SK-N-SH treated with all-trans-retinoic acid at 6 μM for 48 hours (cell line): Measurements from ENCODE around the gene ATP5F1B.

Source experiments
- ATAC-seq: fragments of 200-7000 bp; cut with Tn5 transposase; 3 replicates; pipeline ENCODE4 v1.9.1; 2020; ENCODE audit warnings: mild to moderate bottlenecking, moderate library complexity
- BACH2 ChIP-seq: fragments of 250-450 bp; sonication (Bioruptor Pico); IDR thresholded peaks from 2 replicates; pipeline ENCODE4 v1.9.0; 2021; ENCODE audit warnings: mild to moderate bottlenecking, borderline replicate concordance
- CSDC2 ChIP-seq: fragments of 250-450 bp; sonication (Bioruptor Pico); IDR thresholded peaks from 2 replicates; pipeline ENCODE4 v1.5.0; 2020; ENCODE audit warnings: mild to moderate bottlenecking, moderate library complexity
- ESRRG ChIP-seq: fragments of 250-450 bp; sonication (Bioruptor Pico); IDR thresholded peaks from 2 replicates; pipeline ENCODE4 v1.6.1; 2021; ENCODE audit warnings: mild to moderate bottlenecking
- GLIS3 ChIP-seq: fragments of 250-450 bp; sonication (Bioruptor Pico); IDR thresholded peaks from 2 replicates; pipeline ENCODE4 v1.5.0; 2020; ENCODE audit warnings: mild to moderate bottlenecking, moderate library complexity
- ISL1 ChIP-seq: fragments of 250-450 bp; sonication (Bioruptor Pico); IDR thresholded peaks from 2 replicates; pipeline ENCODE4 v2.1.2; 2022; ENCODE audit warnings: mild to moderate bottlenecking, moderate library complexity
- OSR1 ChIP-seq: fragments of 250-450 bp; sonication (Bioruptor Pico); IDR thresholded peaks from 2 replicates; pipeline ENCODE4 v1.8.0; 2022; ENCODE audit warnings: moderate library complexity, mild to moderate bottlenecking, inconsistent platforms
- PATZ1 ChIP-seq: fragments of 250-450 bp; sonication (Bioruptor Pico); IDR thresholded peaks from 2 replicates; pipeline ENCODE4 v1.8.0; 2020; ENCODE audit warnings: mild to moderate bottlenecking, moderate library complexity, borderline replicate concordance
- PPARA ChIP-seq: fragments of 250-450 bp; sonication (Bioruptor Pico); IDR thresholded peaks from 2 replicates; pipeline ENCODE4 v1.5.0; 2020; ENCODE audit warnings: mild to moderate bottlenecking, borderline replicate concordance
- RARB ChIP-seq: fragments of 250-450 bp; sonication (Bioruptor Pico); IDR thresholded peaks from 2 replicates; pipeline ENCODE4 v1.8.0; 2021; ENCODE audit warnings: mild to moderate bottlenecking, moderate library complexity
- TCF4 ChIP-seq: fragments of 250-450 bp; sonication (Bioruptor Pico); IDR thresholded peaks from 2 replicates; pipeline ENCODE4 v1.8.0; 2021; ENCODE audit warnings: mild to moderate bottlenecking, moderate library complexity, borderline replicate concordance
- TOX ChIP-seq: fragments of 250-450 bp; sonication (Bioruptor Pico); IDR thresholded peaks from 2 replicates; pipeline ENCODE4 v1.8.0; 2021; ENCODE audit warnings: mild to moderate bottlenecking, moderate library complexity, borderline replicate concordance
- ZC3H10 ChIP-seq: fragments of 250-450 bp; sonication (Bioruptor Pico); IDR thresholded peaks from 2 replicates; pipeline ENCODE4 v1.5.1; 2021; ENCODE audit warnings: mild to moderate bottlenecking, moderate library complexity
- ZFP3 ChIP-seq: fragments of 250-450 bp; sonication (Bioruptor Pico); IDR thresholded peaks from 2 replicates; pipeline ENCODE4 v1.5.0; 2020; ENCODE audit warnings: mild to moderate bottlenecking, moderate library complexity
- ZFP30 ChIP-seq: fragments of 450-650 bp; formaldehyde crosslinking; IDR thresholded peaks from 2 replicates; pipeline ENCODE4 v1.5.0; 2022; ENCODE audit warnings: mild to moderate bottlenecking, moderate library complexity
- ZNF8 ChIP-seq: fragments of 450-650 bp; formaldehyde crosslinking; IDR thresholded peaks from 2 replicates; pipeline ENCODE4 v1.5.0; 2020; ENCODE audit warnings: mild to moderate bottlenecking, moderate library complexity
- TF ChIP-seq, protein P1 (sequence below): fragments of 250-450 bp; sonication (Bioruptor Pico); IDR thresholded peaks from 2 replicates; pipeline ENCODE4 v1.8.0; 2021; ENCODE audit warnings: low read depth, mild to moderate bottlenecking, moderate library complexity, borderline replicate concordance
- TF ChIP-seq, protein P2 (sequence below): fragments of 250-450 bp; sonication (Bioruptor Pico); IDR thresholded peaks from 2 replicates; pipeline ENCODE4 v1.5.0; 2020; ENCODE audit warnings: mild to moderate bottlenecking, moderate library complexity
- TF ChIP-seq, protein P3 (sequence below): fragments of 250-450 bp; sonication (Bioruptor Pico); IDR thresholded peaks from 2 replicates; pipeline ENCODE4 v1.5.1; 2020; ENCODE audit warnings: low read depth, mild to moderate bottlenecking, moderate library complexity

ATP5F1B gene

DNA sequence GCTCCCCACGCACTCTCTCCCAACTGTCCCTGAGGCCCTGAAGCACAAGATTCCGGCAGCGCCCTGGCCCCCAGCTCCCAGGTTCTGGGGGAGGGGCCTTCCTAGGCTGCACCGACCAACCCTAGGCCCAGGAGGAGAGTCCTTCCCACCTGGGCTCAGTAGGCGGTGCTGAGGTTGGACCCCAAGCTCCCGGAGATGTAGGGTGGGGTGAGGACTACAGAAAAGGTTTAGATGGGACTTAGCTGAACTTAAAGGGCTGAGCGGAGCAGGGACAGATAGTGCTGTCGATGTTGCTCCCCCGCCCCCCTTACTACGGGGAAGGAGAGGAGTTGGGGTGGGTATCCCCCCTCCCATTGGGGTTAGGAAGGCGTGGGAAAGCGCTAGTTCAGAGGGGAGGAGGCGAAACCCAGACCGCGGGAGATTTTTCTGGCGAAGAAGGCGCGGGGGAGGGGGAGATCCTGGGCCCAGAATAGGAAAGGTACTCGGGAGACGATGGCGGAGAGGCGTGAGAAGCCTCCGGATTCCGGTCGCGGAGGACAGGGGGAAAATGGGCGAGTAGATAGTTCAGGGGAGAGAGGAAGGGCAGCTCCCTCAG lies 11.4 kb downstream of the ATP5F1B start:
- TF ChIP-seq PATZ1 (CRISPR knock-in tag) (no peak), ZC3H10 (no peak), ESRRG (CRISPR knock-in tag) (no peak), BACH2 (CRISPR knock-in tag) (no peak), ZFP3 (CRISPR knock-in tag) (no peak), CSDC2 (CRISPR knock-in tag) (no peak), ZFP30 (CRISPR knock-in tag) (no peak), GLIS3 (CRISPR knock-in tag) (no peak)
- TF ChIP-seq, protein P1, sequence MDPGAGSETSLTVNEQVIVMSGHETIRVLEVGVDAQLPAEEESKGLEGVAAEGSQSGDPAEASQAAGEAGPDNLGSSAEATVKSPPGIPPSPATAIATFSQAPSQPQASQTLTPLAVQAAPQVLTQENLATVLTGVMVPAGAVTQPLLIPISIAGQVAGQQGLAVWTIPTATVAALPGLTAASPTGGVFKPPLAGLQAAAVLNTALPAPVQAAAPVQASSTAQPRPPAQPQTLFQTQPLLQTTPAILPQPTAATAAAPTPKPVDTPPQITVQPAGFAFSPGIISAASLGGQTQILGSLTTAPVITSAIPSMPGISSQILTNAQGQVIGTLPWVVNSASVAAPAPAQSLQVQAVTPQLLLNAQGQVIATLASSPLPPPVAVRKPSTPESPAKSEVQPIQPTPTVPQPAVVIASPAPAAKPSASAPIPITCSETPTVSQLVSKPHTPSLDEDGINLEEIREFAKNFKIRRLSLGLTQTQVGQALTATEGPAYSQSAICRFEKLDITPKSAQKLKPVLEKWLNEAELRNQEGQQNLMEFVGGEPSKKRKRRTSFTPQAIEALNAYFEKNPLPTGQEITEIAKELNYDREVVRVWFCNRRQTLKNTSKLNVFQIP (CRISPR knock-in tag), result no peak
- TF ChIP-seq, all 23 proteins: peak for 0
- ATAC-seq, result no peak

- no peak for TF ChIP-seq ESRRG (CRISPR knock-in tag)
- TF ChIP-seq TCF4, result no peak
- TF ChIP-seq, protein P1 (CRISPR knock-in tag), result no peak
- no peak for TF ChIP-seq ZFP30 (CRISPR knock-in tag)
- TF ChIP-seq, protein P2, sequence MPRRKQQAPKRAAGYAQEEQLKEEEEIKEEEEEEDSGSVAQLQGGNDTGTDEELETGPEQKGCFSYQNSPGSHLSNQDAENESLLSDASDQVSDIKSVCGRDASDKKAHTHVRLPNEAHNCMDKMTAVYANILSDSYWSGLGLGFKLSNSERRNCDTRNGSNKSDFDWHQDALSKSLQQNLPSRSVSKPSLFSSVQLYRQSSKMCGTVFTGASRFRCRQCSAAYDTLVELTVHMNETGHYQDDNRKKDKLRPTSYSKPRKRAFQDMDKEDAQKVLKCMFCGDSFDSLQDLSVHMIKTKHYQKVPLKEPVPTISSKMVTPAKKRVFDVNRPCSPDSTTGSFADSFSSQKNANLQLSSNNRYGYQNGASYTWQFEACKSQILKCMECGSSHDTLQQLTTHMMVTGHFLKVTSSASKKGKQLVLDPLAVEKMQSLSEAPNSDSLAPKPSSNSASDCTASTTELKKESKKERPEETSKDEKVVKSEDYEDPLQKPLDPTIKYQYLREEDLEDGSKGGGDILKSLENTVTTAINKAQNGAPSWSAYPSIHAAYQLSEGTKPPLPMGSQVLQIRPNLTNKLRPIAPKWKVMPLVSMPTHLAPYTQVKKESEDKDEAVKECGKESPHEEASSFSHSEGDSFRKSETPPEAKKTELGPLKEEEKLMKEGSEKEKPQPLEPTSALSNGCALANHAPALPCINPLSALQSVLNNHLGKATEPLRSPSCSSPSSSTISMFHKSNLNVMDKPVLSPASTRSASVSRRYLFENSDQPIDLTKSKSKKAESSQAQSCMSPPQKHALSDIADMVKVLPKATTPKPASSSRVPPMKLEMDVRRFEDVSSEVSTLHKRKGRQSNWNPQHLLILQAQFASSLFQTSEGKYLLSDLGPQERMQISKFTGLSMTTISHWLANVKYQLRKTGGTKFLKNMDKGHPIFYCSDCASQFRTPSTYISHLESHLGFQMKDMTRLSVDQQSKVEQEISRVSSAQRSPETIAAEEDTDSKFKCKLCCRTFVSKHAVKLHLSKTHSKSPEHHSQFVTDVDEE, result no peak
- TF ChIP-seq TOX, result no peak
- no peak for TF ChIP-seq ZNF8 (CRISPR knock-in tag)
- TF ChIP-seq PATZ1 (CRISPR knock-in tag), result no peak
- no peak for TF ChIP-seq RARB (CRISPR knock-in tag)
- TF ChIP-seq ISL1 (CRISPR knock-in tag), result no peak
- TF ChIP-seq, protein P3, sequence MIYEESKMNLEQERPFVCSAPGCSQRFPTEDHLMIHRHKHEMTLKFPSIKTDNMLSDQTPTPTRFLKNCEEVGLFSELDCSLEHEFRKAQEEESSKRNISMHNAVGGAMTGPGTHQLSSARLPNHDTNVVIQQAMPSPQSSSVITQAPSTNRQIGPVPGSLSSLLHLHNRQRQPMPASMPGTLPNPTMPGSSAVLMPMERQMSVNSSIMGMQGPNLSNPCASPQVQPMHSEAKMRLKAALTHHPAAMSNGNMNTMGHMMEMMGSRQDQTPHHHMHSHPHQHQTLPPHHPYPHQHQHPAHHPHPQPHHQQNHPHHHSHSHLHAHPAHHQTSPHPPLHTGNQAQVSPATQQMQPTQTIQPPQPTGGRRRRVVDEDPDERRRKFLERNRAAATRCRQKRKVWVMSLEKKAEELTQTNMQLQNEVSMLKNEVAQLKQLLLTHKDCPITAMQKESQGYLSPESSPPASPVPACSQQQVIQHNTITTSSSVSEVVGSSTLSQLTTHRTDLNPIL (CRISPR knock-in tag), result no peak
- no peak for TF ChIP-seq PPARA (CRISPR knock-in tag)
- no peak for TF ChIP-seq BACH2 (CRISPR knock-in tag)
- TF ChIP-seq OSR1 (CRISPR knock-in tag), result no peak
- TF ChIP-seq ZC3H10, result no peak
- ATAC-seq, result no peak
Observed at GRCh38 chr12:56633468-56634241, 12.1 kb downstream of the ATP5F1B start.
